ENCODE results near the gene TBCK. TPM values are rescaled to one million over a fixed set of nuclear protein-coding genes. Genes with fewer than 3 reads are reported as not detected.

TBCK gene
- total RNA-seq, 1 experiment from 2014 or later = 7.6 TPM

GRCh38 chr4:106299977-106300376 lies 16.0 kb downstream of the TBCK start:
- Histone ChIP-seq H3K4me1 (ENCODE audit: insufficient read depth, low read length) (no peaks in the 10 kb centered on the region), H3K4me2 (ENCODE audit: low read length) (no peak overlapping the region), H3K9me2 (replicated peaks; ENCODE audit: low read length) (no peaks in the 10 kb centered on the region), H3K27me3 (ENCODE audit: low read length) (no peaks in the 10 kb centered on the region), H3K9ac (ENCODE audit: low read length) (no peak overlapping the region), H3K36me3 (ENCODE audit: low read depth, low read length) (no peaks in the 10 kb centered on the region), H2AFZ (ENCODE audit: low read length) (no peak overlapping the region), H3F3A (ENCODE audit: low read length, unreplicated experiment) (no peaks in the 10 kb centered on the region), H3K4me3 (ENCODE audit: low read length) (no peak overlapping the region), H3K27ac (ENCODE audit: low read length) (no peak overlapping the region), H4K20me1 (ENCODE audit: low read length) (no peaks in the 10 kb centered on the region), H3K79me2 (ENCODE audit: low read length) (no peaks in the 10 kb centered on the region), H3K9me3 (ENCODE audit: low read length) (no peaks in the 10 kb centered on the region)
- no peak for TF ChIP-seq EZH2phosphoT487 (IDR thresholded peaks at IDR 0.05; ENCODE audit: borderline replicate concordance, low read length)
- no peak for TF ChIP-seq CTCF (conservative IDR thresholded peaks at IDR 0.05; ENCODE audit: low read depth, low read length)
- TF ChIP-seq EZH2 (IDR thresholded peaks at IDR 0.05; ENCODE audit: low read length, unreplicated experiment) = no peak
- intact Hi-C loops (cut with micrococcal nuclease) = no loop called here
- DNase-seq (no peak), ATAC-seq (no peak)
- BruUV-seq (replicated peaks) = no TSS peak
- CTCF ChIA-PET = no interaction called here
- POLR2A ChIA-PET (ENCODE audit: unreplicated experiment) = no interaction called here

GRCh38 chr4:106297245-106298035 lies 18.6 kb downstream of the TBCK start:
- ATAC-seq (no peak), DNase-seq (no peak)
- Histone ChIP-seq H3K79me2 (ENCODE audit: low read length) (no peaks in the 10 kb centered on the region), H3K9me3 (ENCODE audit: low read length) (no peaks in the 10 kb centered on the region), H3K27ac (ENCODE audit: low read length) (no peak overlapping the region), H3K4me1 (ENCODE audit: insufficient read depth, low read length) (no peaks in the 10 kb centered on the region), H3F3A (ENCODE audit: low read length, unreplicated experiment) (no peaks in the 10 kb centered on the region), H3K36me3 (ENCODE audit: low read depth, low read length) (no peaks in the 10 kb centered on the region), H4K20me1 (ENCODE audit: low read length) (no peaks in the 10 kb centered on the region), H3K4me2 (ENCODE audit: low read length) (no peak overlapping the region), H3K27me3 (ENCODE audit: low read length) (no peaks in the 10 kb centered on the region), H3K4me3 (ENCODE audit: low read length) (no peak overlapping the region), H2AFZ (ENCODE audit: low read length) (no peak overlapping the region), H3K9ac (ENCODE audit: low read length) (no peak overlapping the region), H3K9me2 (replicated peaks; ENCODE audit: low read length) (no peaks in the 10 kb centered on the region)
- BruUV-seq (replicated peaks) = no TSS peak
- ChIA-PET CTCF (no interaction called here), POLR2A (ENCODE audit: unreplicated experiment) (no interaction called here)
- TF ChIP-seq CTCF (conservative IDR thresholded peaks at IDR 0.05; ENCODE audit: low read depth, low read length) (no peak), EZH2 (IDR thresholded peaks at IDR 0.05; ENCODE audit: low read length, unreplicated experiment) (no peak), EZH2phosphoT487 (IDR thresholded peaks at IDR 0.05; ENCODE audit: borderline replicate concordance, low read length) (no peak)
- intact Hi-C loops (cut with micrococcal nuclease) = no loop called here

- no peaks in the 10 kb centered on the region for H4K20me1 ChIP-seq (ENCODE audit: low read length)
- TF ChIP-seq EZH2phosphoT487 (IDR thresholded peaks at IDR 0.05; ENCODE audit: borderline replicate concordance, low read length) (no peak), EZH2 (IDR thresholded peaks at IDR 0.05; ENCODE audit: low read length, unreplicated experiment) (no peak), CTCF (conservative IDR thresholded peaks at IDR 0.05; ENCODE audit: low read depth, low read length) (no peak)
- H3K9me3 ChIP-seq (ENCODE audit: low read length) = no peaks in the 10 kb centered on the region
- no TSS peak for BruUV-seq (replicated peaks)
- H3F3A ChIP-seq (ENCODE audit: low read length, unreplicated experiment) = no peaks in the 10 kb centered on the region
- H3K4me2 ChIP-seq (ENCODE audit: low read length) = no peak overlapping the region
- CTCF ChIA-PET = interaction anchor here (0.7 kb wide), 1 partner anchor 28 kb away, joined by 3 read pairs; no protein-coding TSS in a partner anchor
- H3K27me3 ChIP-seq (ENCODE audit: low read length) = no peaks in the 10 kb centered on the region
- H3K9me2 ChIP-seq (replicated peaks; ENCODE audit: low read length) = no peaks in the 10 kb centered on the region
- DNase-seq (no peak), ATAC-seq (no peak)
- no peak overlapping the region for H2AFZ ChIP-seq (ENCODE audit: low read length)
- no peak overlapping the region for H3K27ac ChIP-seq (ENCODE audit: low read length)
- intact Hi-C loops (cut with micrococcal nuclease) = no loop called here
- POLR2A ChIA-PET (ENCODE audit: unreplicated experiment) = no interaction called here
- H3K4me3 ChIP-seq (ENCODE audit: low read length) = no peak overlapping the region
- no peak overlapping the region for H3K9ac ChIP-seq (ENCODE audit: low read length)
- no peaks in the 10 kb centered on the region for H3K4me1 ChIP-seq (ENCODE audit: insufficient read depth, low read length)
- H3K36me3 ChIP-seq (ENCODE audit: low read depth, low read length) = no peaks in the 10 kb centered on the region
- H3K79me2 ChIP-seq (ENCODE audit: low read length) = no peaks in the 10 kb centered on the region
Observed at GRCh38 chr4:106294062-106294461, 21.9 kb downstream of the TBCK start.

Measured in PC-3 (cell line).